Peyer's patch (tissue), 4 donors: Measurements from ENCODE around the gene HSBP1L1. TPM values are rescaled to one million over a fixed set of nuclear protein-coding genes. Genes with fewer than 3 reads are reported as not detected.

Experiments
- DNase-seq, 3 donors: peaks; one replicate each; pipeline ENCODE4 v3.0.0-alpha.2; 2017 to 2019
- H3K27ac ChIP-seq, 4 donors: fragments of 200-600 bp; sonication (generic); one replicate each; pipeline ENCODE4 v1.5.1; 2016 to 2019
- H3K27me3 ChIP-seq, 2 donors: fragments of 200-600 bp; sonication (generic); one replicate each; pipeline ENCODE4 v1.5.1; 2019
- H3K36me3 ChIP-seq, 3 donors: fragments of 200-600 bp; sonication (generic); one replicate each; pipeline ENCODE4 v1.5.1; 2016 to 2019
- H3K4me1 ChIP-seq, 4 donors: fragments of 200-600 bp; sonication (generic); one replicate each; pipeline ENCODE4 v1.5.1; 2016 to 2019
- H3K4me3 ChIP-seq, 4 donors: fragments of 200-600 bp; sonication (generic); 1 replicate in 3 of 4; 2 replicates in 1 of 4; pipeline ENCODE4 v1.5.1; 2016 to 2019; ENCODE audit warnings: mild to moderate bottlenecking in 1 of 4
- H3K9me3 ChIP-seq, 4 donors: fragments of 200-600 bp; sonication (generic); one replicate each; pipeline ENCODE4 v1.5.1; 2016 to 2019; ENCODE audit warnings: mild to moderate bottlenecking in 1 of 4
- CTCF ChIP-seq, 6 experiments: fragments of 450-650 bp in 4 of 6; fragments of 200-600 bp in 2 of 6; sonication (generic) in 1 of 6; IDR thresholded peaks; one replicate each; pipeline ENCODE4 v1.5.1; 2017 to 2019; ENCODE audit warnings: antibody characterized with exemption in 6 of 6, mild to moderate bottlenecking in 3 of 6, moderate library complexity in 1 of 6
- POLR2A ChIP-seq, 2 donors: fragments of 450-650 bp; IDR thresholded peaks; one replicate each; pipeline ENCODE4 v1.5.1; 2017; ENCODE audit warnings: antibody characterized with exemption in 2 of 2, mild to moderate bottlenecking in 2 of 2, moderate library complexity in 2 of 2
- total RNA-seq, 4 donors: library from RNA; depleted of rRNA; stranded (reverse); fragments of >200 nt; gene quantifications; one replicate each; pipeline ENCODE4 v1.1.0, GENCODE V29; 2016

HSBP1L1 gene
- total RNA-seq, 4 donors from 2014 or later: 14.9 to 64.9 (median 47.8) TPM

GRCh38 chr18:79944126-79944731 is 20.2 kb upstream of the HSBP1L1 start:
- no peaks in the 10 kb centered on the region for H3K9me3 ChIP-seq
- H3K4me3 ChIP-seq: no peak overlapping the region
- H3K27ac ChIP-seq: no peak overlapping the region
- no peak for TF ChIP-seq POLR2A (IDR thresholded peaks at IDR 0.05)
- H3K27me3 ChIP-seq: no peaks in the 10 kb centered on the region
- DNase-seq: peak; percentile 11 to 45 (median 41)
- peaks cover 0 to 32% (median 0%) of the 10 kb centered on the region in 3 donors for H3K36me3 ChIP-seq
- H3K4me1 ChIP-seq: peaks cover 0 to 43% (median 2%) of the 10 kb centered on the region in 4 donors

- Histone ChIP-seq H3K36me3 (peaks cover 0 to 32% (median 0%) of the 10 kb centered on the region in 3 donors), H3K27ac (no peak overlapping the region), H3K9me3 (no peaks in the 10 kb centered on the region), H3K4me1 (peaks cover 0 to 46% (median 4%) of the 10 kb centered on the region in 4 donors), H3K27me3 (no peaks in the 10 kb centered on the region), H3K4me3 (no peak overlapping the region)
- TF ChIP-seq POLR2A (IDR thresholded peaks at IDR 0.05): no peak
- no peak for TF ChIP-seq CTCF (IDR thresholded peaks at IDR 0.05)
- DNase-seq: peak in 2 of 3 donors; percentile 15 to 17
Observed at GRCh38 chr18:79944746-79945117, 19.7 kb upstream of the HSBP1L1 start.

GRCh38 chr18:79945118-79946042 is 19.1 kb upstream of the HSBP1L1 start:
- Histone ChIP-seq H3K9me3 (no peaks in the 10 kb centered on the region), H3K27me3 (no peaks in the 10 kb centered on the region), H3K27ac (no peak overlapping the region), H3K4me1 (peaks cover 0 to 52% (median 10%) of the 10 kb centered on the region in 4 donors), H3K36me3 (peaks cover 0 to 29% (median 0%) of the 10 kb centered on the region in 3 donors), H3K4me3 (no peak overlapping the region)
- no peak for TF ChIP-seq CTCF (IDR thresholded peaks at IDR 0.05)
- no peak for TF ChIP-seq POLR2A (IDR thresholded peaks at IDR 0.05)
- DNase-seq: peak in 2 of 3 donors; percentile 40 to 41

GRCh38 chr18:79947054-79947755 is 17.2 kb upstream of the HSBP1L1 start:
- Histone ChIP-seq H3K27me3 (no peaks in the 10 kb centered on the region), H3K9me3 (no peaks in the 10 kb centered on the region), H3K27ac (no peak overlapping the region), H3K4me1 (peaks cover 0 to 58% (median 14%) of the 10 kb centered on the region in 4 donors), H3K4me3 (no peak overlapping the region), H3K36me3 (peaks cover 0 to 11% (median 0%) of the 10 kb centered on the region in 3 donors)
- TF ChIP-seq POLR2A (IDR thresholded peaks at IDR 0.05): no peak
- TF ChIP-seq CTCF (IDR thresholded peaks at IDR 0.05): no peak
- peak in 1 of 3 donors; percentile 33 for DNase-seq

- H3K4me3 ChIP-seq: no peak overlapping the region
- peak in 1 of 3 donors; percentile 47 for DNase-seq
- H3K9me3 ChIP-seq: no peaks in the 10 kb centered on the region
- H3K27me3 ChIP-seq: no peaks in the 10 kb centered on the region
- no peak for TF ChIP-seq POLR2A (IDR thresholded peaks at IDR 0.05)
- no peak for TF ChIP-seq CTCF (IDR thresholded peaks at IDR 0.05)
- peaks cover 0 to 5% (median 0%) of the 10 kb centered on the region in 3 donors for H3K36me3 ChIP-seq
- H3K4me1 ChIP-seq: peaks cover 0 to 57% (median 16%) of the 10 kb centered on the region in 4 donors
- H3K27ac ChIP-seq: no peak overlapping the region
Observed at GRCh38 chr18:79947881-79948610, 16.4 kb upstream of the HSBP1L1 start.
